Measurements from ENCODE around the gene UBE2D3. TPM values are rescaled to one million over a fixed set of nuclear protein-coding genes. Genes with fewer than 3 reads are reported as not detected.

UBE2D3 gene
- total RNA-seq, 1 experiment from 2014 or later = 351 TPM

DNA sequence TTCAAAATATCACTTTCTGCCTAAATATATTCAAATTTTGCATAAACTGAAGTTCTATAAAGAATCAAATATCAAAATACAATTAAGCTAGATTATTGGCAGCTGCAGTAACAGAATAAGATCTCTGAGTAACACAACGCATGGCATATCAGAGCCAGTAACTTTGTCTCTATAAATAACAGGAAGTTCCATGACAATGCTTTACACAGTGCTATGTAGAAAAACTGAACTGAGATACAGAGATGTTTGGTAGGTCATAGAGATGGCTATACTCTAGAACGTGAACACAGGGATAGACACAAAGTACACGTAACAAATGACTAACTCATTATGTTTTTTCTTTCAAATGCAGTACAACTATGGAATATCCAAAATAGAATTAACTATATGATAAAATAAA lies 18.2 kb downstream of the UBE2D3 start (continued):
- no peak for TF ChIP-seq GRHL2 (CRISPR knock-in tag; IDR thresholded peaks at IDR 0.05; ENCODE audit: insufficient replicate concordance, severe bottlenecking)

DNA sequence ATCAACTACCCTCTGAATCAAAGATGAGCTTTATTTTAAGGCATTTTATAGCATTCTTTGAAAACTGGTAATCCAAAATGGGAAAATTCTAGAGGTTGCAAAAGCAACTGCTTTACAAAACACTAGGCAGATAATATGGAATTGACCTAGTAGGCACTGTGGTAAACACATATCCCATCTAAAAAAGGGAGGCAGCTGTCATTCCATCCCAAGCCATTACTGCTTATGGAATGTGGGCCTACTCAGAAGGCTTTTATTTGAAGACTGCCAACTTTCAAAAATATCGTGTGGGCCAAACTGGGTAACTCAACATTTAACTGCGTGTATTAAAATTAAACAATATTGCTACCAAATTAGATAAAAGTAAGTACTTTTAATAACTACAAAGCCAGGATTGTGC lies 19.3 kb downstream of the UBE2D3 start:
- peaks cover 47% of the 10 kb centered on the region for H3K36me3 Mint-ChIP-seq

More for the DNA sequence above, 19.3 kb downstream of the UBE2D3 start:
- CTCF ChIA-PET = no interaction called here
- no peak for TF ChIP-seq ZNF532 (CRISPR knock-in tag; IDR thresholded peaks at IDR 0.05; ENCODE audit: borderline replicate concordance)
- TF ChIP-seq, protein P1, sequence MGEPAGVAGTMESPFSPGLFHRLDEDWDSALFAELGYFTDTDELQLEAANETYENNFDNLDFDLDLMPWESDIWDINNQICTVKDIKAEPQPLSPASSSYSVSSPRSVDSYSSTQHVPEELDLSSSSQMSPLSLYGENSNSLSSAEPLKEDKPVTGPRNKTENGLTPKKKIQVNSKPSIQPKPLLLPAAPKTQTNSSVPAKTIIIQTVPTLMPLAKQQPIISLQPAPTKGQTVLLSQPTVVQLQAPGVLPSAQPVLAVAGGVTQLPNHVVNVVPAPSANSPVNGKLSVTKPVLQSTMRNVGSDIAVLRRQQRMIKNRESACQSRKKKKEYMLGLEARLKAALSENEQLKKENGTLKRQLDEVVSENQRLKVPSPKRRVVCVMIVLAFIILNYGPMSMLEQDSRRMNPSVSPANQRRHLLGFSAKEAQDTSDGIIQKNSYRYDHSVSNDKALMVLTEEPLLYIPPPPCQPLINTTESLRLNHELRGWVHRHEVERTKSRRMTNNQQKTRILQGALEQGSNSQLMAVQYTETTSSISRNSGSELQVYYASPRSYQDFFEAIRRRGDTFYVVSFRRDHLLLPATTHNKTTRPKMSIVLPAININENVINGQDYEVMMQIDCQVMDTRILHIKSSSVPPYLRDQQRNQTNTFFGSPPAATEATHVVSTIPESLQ (CRISPR knock-in tag; IDR thresholded peaks at IDR 0.05) = no peak
- TF ChIP-seq SMAD4 (CRISPR knock-in tag; IDR thresholded peaks at IDR 0.05) = no peak
- no peak for TF ChIP-seq ATF1 (CRISPR knock-in tag; IDR thresholded peaks at IDR 0.05)
- no peak for TF ChIP-seq ZNF317 (CRISPR knock-in tag; IDR thresholded peaks at IDR 0.05; ENCODE audit: borderline replicate concordance, low read depth)
- TF ChIP-seq FOXP1 (CRISPR knock-in tag; IDR thresholded peaks at IDR 0.05; ENCODE audit: borderline replicate concordance) = no peak
- TF ChIP-seq, protein P2, sequence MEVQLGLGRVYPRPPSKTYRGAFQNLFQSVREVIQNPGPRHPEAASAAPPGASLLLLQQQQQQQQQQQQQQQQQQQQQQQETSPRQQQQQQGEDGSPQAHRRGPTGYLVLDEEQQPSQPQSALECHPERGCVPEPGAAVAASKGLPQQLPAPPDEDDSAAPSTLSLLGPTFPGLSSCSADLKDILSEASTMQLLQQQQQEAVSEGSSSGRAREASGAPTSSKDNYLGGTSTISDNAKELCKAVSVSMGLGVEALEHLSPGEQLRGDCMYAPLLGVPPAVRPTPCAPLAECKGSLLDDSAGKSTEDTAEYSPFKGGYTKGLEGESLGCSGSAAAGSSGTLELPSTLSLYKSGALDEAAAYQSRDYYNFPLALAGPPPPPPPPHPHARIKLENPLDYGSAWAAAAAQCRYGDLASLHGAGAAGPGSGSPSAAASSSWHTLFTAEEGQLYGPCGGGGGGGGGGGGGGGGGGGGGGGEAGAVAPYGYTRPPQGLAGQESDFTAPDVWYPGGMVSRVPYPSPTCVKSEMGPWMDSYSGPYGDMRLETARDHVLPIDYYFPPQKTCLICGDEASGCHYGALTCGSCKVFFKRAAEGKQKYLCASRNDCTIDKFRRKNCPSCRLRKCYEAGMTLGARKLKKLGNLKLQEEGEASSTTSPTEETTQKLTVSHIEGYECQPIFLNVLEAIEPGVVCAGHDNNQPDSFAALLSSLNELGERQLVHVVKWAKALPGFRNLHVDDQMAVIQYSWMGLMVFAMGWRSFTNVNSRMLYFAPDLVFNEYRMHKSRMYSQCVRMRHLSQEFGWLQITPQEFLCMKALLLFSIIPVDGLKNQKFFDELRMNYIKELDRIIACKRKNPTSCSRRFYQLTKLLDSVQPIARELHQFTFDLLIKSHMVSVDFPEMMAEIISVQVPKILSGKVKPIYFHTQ (CRISPR knock-in tag; IDR thresholded peaks at IDR 0.05) = no peak
- TF ChIP-seq, protein P3, sequence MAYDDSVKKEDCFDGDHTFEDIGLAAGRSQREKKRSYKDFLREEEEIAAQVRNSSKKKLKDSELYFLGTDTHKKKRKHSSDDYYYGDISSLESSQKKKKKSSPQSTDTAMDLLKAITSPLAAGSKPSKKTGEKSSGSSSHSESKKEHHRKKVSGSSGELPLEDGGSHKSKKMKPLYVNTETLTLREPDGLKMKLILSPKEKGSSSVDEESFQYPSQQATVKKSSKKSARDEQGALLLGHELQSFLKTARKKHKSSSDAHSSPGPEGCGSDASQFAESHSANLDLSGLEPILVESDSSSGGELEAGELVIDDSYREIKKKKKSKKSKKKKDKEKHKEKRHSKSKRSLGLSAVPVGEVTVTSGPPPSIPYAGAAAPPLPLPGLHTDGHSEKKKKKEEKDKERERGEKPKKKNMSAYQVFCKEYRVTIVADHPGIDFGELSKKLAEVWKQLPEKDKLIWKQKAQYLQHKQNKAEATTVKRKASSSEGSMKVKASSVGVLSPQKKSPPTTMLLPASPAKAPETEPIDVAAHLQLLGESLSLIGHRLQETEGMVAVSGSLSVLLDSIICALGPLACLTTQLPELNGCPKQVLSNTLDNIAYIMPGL (CRISPR knock-in tag; IDR thresholded peaks at IDR 0.05) = no peak
- no peak for TF ChIP-seq SMAD3 (CRISPR knock-in tag; IDR thresholded peaks at IDR 0.05; ENCODE audit: borderline replicate concordance)
- no peak for TF ChIP-seq STAT6 (CRISPR knock-in tag; conservative IDR thresholded peaks at IDR 0.05; ENCODE audit: low read depth)
- POLR2A ChIA-PET = no interaction called here
- no peak for DNase-seq (ENCODE audit: low spot score)
- Mint-ChIP-seq H3K27me3 (ENCODE audit: low read depth) (no peaks in the 10 kb centered on the region), H3K4me1 (peaks cover 23% of the 10 kb centered on the region), H3K27ac (no peak overlapping the region), H3K9me3 (no peaks in the 10 kb centered on the region), H3K4me3 (no peak overlapping the region)
- no peak for ATAC-seq
